ENCODE measurements around the gene MRPS33. TPM values are rescaled to one million over a fixed set of nuclear protein-coding genes. Genes with fewer than 3 reads are reported as not detected.

Gene MRPS33
- total and polyA plus RNA-seq, 2 of the 13 experiments (the other 11 are each of a cell fraction or from before 2014, with no cell fraction given), result 50.9 to 91.0 TPM

GRCh38 chr7:141014524-141015395 is at the start of gene MRPS33 (continued):
- TF ChIP-seq ETS1 (CRISPR knock-in tag; IDR thresholded peaks at IDR 0.05), result no peak
- TF ChIP-seq ZNF619 (CRISPR knock-in tag; IDR thresholded peaks at IDR 0.05), result no peak
- no peak for TF ChIP-seq ATF2 (CRISPR knock-in tag; IDR thresholded peaks at IDR 0.05)
- TF ChIP-seq HOXA9 (CRISPR knock-in tag; IDR thresholded peaks at IDR 0.05; ENCODE audit: borderline replicate concordance), result no peak
- TF ChIP-seq RNF219 (CRISPR knock-in tag; IDR thresholded peaks at IDR 0.05), result no peak
- TF ChIP-seq ZNF510 (CRISPR knock-in tag; IDR thresholded peaks at IDR 0.05; ENCODE audit: low read depth), result no peak
- 0 out of 2 replicates have a peak, but pooled peaks have one; percentile 30 for TF ChIP-seq ZNF713 (CRISPR knock-in tag; IDR thresholded peaks at IDR 0.05)
- no peak for TF ChIP-seq FOXM1 (CRISPR knock-in tag; IDR thresholded peaks at IDR 0.05)
- no peak for TF ChIP-seq FOXO4 (CRISPR knock-in tag; conservative IDR thresholded peaks at IDR 0.05)
- TF ChIP-seq ISX (CRISPR knock-in tag; conservative IDR thresholded peaks at IDR 0.05), result peak; percentile 69; the same call in 1 of the 2 replicates
- TF ChIP-seq KLF15 (CRISPR knock-in tag; IDR thresholded peaks at IDR 0.05; ENCODE audit: borderline replicate concordance), result no peak
- TF ChIP-seq ZNF598 (CRISPR knock-in tag; IDR thresholded peaks at IDR 0.05; ENCODE audit: borderline replicate concordance), result 0 out of 2 replicates have a peak, but pooled peaks have one; percentile 76
- peak; percentile 72 for TF ChIP-seq ZNF274 (CRISPR knock-in tag; IDR thresholded peaks at IDR 0.05)
- peak; percentile 94 for TF ChIP-seq KMT2B (CRISPR knock-in tag; IDR thresholded peaks at IDR 0.05)
- no peak for TF ChIP-seq CHD4 (IDR thresholded peaks at IDR 0.05; ENCODE audit: borderline replicate concordance, low read length)
- no peak; the same call in 1 of the 2 replicates for TF ChIP-seq DNMT3B (CRISPR knock-in tag; conservative IDR thresholded peaks at IDR 0.05)
- TF ChIP-seq TFDP2 (CRISPR knock-in tag; IDR thresholded peaks at IDR 0.05), result peak; percentile 43; the same call in 1 of the 2 replicates
- no peak for TF ChIP-seq TCF7L2 (IDR thresholded peaks at IDR 0.05; ENCODE audit: low read depth, low read length)

All from HepG2 (cell line).